Calu3 (cell line): Measurements from ENCODE around the gene MED29. TPM values are rescaled to one million over a fixed set of nuclear protein-coding genes. Genes with fewer than 3 reads are reported as not detected.

Experiments used
- BruUV-seq: library from RNA; stranded (reverse); fragments of 400-500 nt; replicated peaks from 2 replicates; lab custom pipeline; 2021; lab: Mats Ljungman, UMichigan
- CTCF ChIA-PET: fragments of 300-600 bp; sonication (Branson Sonifier 250); formaldehyde crosslinking; loops from one replicate; lab custom pipeline; 2022; ENCODE audit warnings: antibody characterized with exemption; lab: Charles Lee
- DNase-seq: peaks from one replicate; pipeline ENCODE4 v3.0.0; 2022
- H3K27ac Mint-ChIP-seq: one replicate; pipeline ENCODE4 v1.8.0; 2022; ENCODE audit warnings: mixed read lengths; ENCODE audit not compliant: unreplicated experiment
- H3K27me3 Mint-ChIP-seq: one replicate; pipeline ENCODE4 v1.8.0; 2022; ENCODE audit warnings: mixed read lengths; ENCODE audit not compliant: unreplicated experiment
- H3K36me3 Mint-ChIP-seq: one replicate; pipeline ENCODE4 v1.8.0; 2022; ENCODE audit warnings: mild to moderate bottlenecking, moderate library complexity, mixed read lengths; ENCODE audit not compliant: insufficient read depth, unreplicated experiment
- H3K4me1 Mint-ChIP-seq: one replicate; pipeline ENCODE4 v1.8.0; 2022; ENCODE audit warnings: mild to moderate bottlenecking, low read depth, mixed read lengths; ENCODE audit not compliant: unreplicated experiment
- H3K4me3 Mint-ChIP-seq: one replicate; pipeline ENCODE4 v1.8.0; 2022; ENCODE audit warnings: mild to moderate bottlenecking, low read depth, moderate library complexity, mixed read lengths; ENCODE audit not compliant: unreplicated experiment
- H3K9me3 Mint-ChIP-seq: one replicate; pipeline ENCODE4 v1.8.0; 2022; ENCODE audit warnings: low read depth, mixed read lengths; ENCODE audit not compliant: unreplicated experiment
- intact Hi-C: fragments of 100-400 bp; cut with micrococcal nuclease; formaldehyde crosslinking; loops from one replicate; pipeline ENCODE4 v1.10.0; 2022; ENCODE audit not compliant: unreplicated experiment
- total RNA-seq: library from RNA; stranded (reverse); gene quantifications from 2 replicates; pipeline ENCODE4 v1.2.3, GENCODE V29; 2022
- TF ChIP-seq, protein P1 (sequence below): fragments of 200-600 bp; IDR thresholded peaks from one replicate; pipeline ENCODE4 v1.8.0; 2022; ENCODE audit warnings: antibody characterized with exemption; ENCODE audit not compliant: unreplicated experiment

The MED29 gene
- total RNA-seq, 1 experiment from 2014 or later, result 56.8 TPM

DNA sequence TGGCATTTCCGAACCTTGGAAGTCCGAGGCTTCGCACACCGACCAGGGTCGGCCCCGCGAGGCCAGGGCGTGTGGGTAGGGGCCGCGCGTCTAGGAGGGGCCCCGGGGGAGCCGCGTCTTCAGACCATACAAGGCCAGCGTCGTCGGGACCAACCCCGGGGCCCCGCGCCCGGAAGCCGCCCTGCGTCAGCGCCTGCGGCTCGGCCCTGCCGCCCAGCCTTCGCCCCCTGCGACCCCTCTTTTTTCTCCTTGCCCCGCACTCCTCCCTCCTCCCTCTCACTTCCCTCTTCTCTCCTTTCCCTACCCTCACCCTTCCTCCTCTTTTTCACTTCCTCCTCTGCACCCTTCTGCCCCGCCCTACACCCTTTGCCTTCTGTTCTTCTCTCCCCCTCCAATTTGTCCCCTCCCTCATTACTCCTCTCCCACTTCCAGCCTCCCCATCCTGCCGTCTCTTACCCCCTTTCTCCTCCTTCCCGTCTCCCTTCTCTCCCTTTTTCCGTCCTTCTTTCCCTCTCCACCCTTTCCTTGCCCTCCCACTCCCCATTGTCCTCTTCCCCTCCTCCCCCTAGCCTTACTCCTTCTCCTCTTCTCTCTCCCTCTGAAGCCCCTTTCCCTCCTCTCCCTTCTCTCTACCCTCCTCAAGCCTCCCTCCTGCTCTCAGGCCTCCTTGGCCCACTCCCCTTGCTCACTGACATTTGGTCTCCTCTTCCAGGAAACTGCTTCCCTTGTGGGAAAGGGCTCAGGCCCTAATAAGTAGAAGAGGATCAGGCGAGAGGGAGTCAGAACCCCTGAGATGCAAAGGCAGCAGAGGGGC lies 19.0 kb downstream of the MED29 start:
- H3K27ac Mint-ChIP-seq, result peak overlapping the region; percentile 94
- H3K27me3 Mint-ChIP-seq, result no peaks in the 10 kb centered on the region
- TF ChIP-seq, protein P1, sequence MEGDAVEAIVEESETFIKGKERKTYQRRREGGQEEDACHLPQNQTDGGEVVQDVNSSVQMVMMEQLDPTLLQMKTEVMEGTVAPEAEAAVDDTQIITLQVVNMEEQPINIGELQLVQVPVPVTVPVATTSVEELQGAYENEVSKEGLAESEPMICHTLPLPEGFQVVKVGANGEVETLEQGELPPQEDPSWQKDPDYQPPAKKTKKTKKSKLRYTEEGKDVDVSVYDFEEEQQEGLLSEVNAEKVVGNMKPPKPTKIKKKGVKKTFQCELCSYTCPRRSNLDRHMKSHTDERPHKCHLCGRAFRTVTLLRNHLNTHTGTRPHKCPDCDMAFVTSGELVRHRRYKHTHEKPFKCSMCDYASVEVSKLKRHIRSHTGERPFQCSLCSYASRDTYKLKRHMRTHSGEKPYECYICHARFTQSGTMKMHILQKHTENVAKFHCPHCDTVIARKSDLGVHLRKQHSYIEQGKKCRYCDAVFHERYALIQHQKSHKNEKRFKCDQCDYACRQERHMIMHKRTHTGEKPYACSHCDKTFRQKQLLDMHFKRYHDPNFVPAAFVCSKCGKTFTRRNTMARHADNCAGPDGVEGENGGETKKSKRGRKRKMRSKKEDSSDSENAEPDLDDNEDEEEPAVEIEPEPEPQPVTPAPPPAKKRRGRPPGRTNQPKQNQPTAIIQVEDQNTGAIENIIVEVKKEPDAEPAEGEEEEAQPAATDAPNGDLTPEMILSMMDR, result no peak
- peak; percentile 71 for DNase-seq
- intact Hi-C loops, result loop anchor here (5.0 kb wide), 1 partner anchor 288 kb away; no protein-coding TSS in a partner anchor
- peak overlapping the region; percentile 77 for H3K4me3 Mint-ChIP-seq
- CTCF ChIA-PET, result interaction anchor here (0.5 kb wide), 1 partner anchor 15 kb away, joined by 3 read pairs; no protein-coding TSS in a partner anchor
- BruUV-seq, result no TSS peak
- peaks cover 55% of the 10 kb centered on the region for H3K4me1 Mint-ChIP-seq
- no peaks in the 10 kb centered on the region for H3K9me3 Mint-ChIP-seq
- peaks cover 89% of the 10 kb centered on the region for H3K36me3 Mint-ChIP-seq

DNA sequence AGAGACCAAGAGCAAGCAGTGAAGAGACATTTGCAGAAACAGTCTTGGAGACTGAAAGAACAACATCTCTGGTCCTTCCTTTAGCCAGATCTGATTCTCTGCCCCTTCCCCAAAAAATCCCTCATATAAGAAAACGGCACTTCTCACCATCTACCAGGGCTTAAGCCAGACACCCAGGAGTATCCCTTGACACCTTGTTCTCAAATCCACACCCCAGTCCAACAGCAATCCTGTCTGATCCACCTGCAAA lies 19.6 kb downstream of the MED29 start:
- Mint-ChIP-seq H3K27ac (peak overlapping the region; percentile 94), H3K36me3 (peaks cover 84% of the 10 kb centered on the region), H3K4me3 (peak overlapping the region; percentile 77), H3K9me3 (no peaks in the 10 kb centered on the region), H3K4me1 (peaks cover 55% of the 10 kb centered on the region), H3K27me3 (no peaks in the 10 kb centered on the region)
- intact Hi-C loops, result loop anchor here (1.0 to 5.0 kb wide), 2 partner anchors 13 to 288 kb away; no protein-coding TSS in a partner anchor
- no TSS peak for BruUV-seq
- CTCF ChIA-PET, result interaction anchor here (1.0 to 2.3 kb wide), 3 partner anchors 9 to 19 kb away, joined by 6 to 52 read pairs (median 10); partner anchors contain the start of genes MED29 and PAF1
- DNase-seq, result no peak
- TF ChIP-seq, protein P1, result no peak

DNA sequence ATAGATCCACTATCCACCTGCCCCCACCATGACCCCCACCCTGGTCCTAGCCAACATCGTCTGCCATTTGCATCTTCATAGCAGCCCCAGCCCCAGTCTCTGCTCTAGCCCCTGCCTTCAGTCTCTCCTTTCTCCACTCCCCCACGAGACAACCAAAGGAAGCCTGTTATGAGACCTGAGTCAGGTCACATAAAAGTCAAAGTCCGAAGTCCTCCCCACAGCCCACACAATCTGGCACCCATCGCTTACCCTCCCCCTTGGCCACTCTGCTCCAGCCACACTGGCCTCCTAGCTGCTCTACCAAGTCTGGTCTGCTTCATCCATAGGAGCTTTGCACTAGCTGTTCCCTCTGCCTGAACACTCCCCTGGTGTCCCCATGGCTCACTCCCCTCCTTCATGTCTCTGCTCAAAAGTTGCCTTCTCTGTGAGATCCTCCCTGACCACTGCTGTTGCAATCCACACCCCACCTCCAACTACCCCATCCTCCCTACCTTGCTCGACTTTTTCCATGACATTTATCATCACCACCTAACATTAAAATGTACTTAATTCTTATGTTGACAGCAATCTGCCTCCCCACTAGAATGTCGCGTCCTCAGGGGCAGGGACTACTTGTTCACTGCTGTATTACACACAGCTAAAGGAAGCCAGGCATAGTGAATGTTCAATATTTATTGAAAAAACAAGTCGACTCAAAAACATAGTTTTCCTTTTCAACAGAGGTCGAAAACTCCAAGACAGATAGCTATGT lies 20.1 kb downstream of the MED29 start:
- Mint-ChIP-seq H3K27me3 (no peaks in the 10 kb centered on the region), H3K9me3 (no peaks in the 10 kb centered on the region), H3K4me1 (peaks cover 50% of the 10 kb centered on the region), H3K4me3 (peak overlapping the region; percentile 77), H3K27ac (peak overlapping the region; percentile 94), H3K36me3 (peaks cover 79% of the 10 kb centered on the region)
- DNase-seq, result peak; percentile 56
- no TSS peak for BruUV-seq
- CTCF ChIA-PET, result interaction anchor here (0.6 to 2.3 kb wide), 5 partner anchors 8 to 65 kb away, joined by 3 to 52 read pairs (median 6); partner anchors contain the start of genes MED29 and PAF1
- intact Hi-C loops, result loop anchor here (1.0 to 5.0 kb wide), 2 partner anchors 14 to 289 kb away; no protein-coding TSS in a partner anchor
- TF ChIP-seq, protein P1, result no peak

DNA sequence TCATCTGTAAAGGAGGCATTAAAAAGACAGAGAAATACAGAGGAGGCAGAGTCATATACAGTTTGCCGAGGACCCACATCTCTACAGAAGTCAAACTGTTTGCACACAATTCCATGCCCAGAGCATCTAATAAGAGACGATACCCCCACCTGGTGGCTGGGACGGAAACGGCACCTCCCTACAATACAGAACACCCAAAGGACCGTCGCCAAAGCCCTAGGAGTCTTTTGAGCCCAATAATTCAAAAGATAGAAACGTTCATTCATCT lies 20.6 kb downstream of the MED29 start:
- H3K27ac Mint-ChIP-seq, result peak overlapping the region; percentile 94
- peaks cover 45% of the 10 kb centered on the region for H3K4me1 Mint-ChIP-seq
- H3K36me3 Mint-ChIP-seq, result peaks cover 74% of the 10 kb centered on the region
- intact Hi-C loops, result loop anchor here (1.0 to 5.0 kb wide), 3 partner anchors 14 to 289 kb away; no protein-coding TSS in a partner anchor
- DNase-seq, result peak; percentile 96
- TF ChIP-seq, protein P1, result peak; percentile 97
- peak overlapping the region; percentile 77 for H3K4me3 Mint-ChIP-seq
- no peaks in the 10 kb centered on the region for H3K27me3 Mint-ChIP-seq
- BruUV-seq, result no TSS peak
- no peaks in the 10 kb centered on the region for H3K9me3 Mint-ChIP-seq
- CTCF ChIA-PET, result interaction anchor here (0.6 to 2.3 kb wide), 5 partner anchors 8 to 66 kb away, joined by 3 to 52 read pairs (median 6); partner anchors contain the start of genes MED29 and PAF1
